Mesothelial cell of epicardium (in vitro differentiated cells): Measurements from ENCODE around the gene SSR4. TPM values are rescaled to one million over a fixed set of nuclear protein-coding genes. Genes with fewer than 3 reads are reported as not detected.
"Not testable (repeated sequence)": the region's sequence is repeated elsewhere in the genome, so short reads cannot be mapped to it uniquely, and the experiment has no call there.

Experiments used
- DNase-seq, 2 experiments: peaks; one replicate each; pipeline ENCODE4 v3.0.0; 2021; ENCODE audit warnings: low spot score in 2 of 2; ENCODE audit not compliant: unreplicated experiment in 2 of 2
- H3K27ac Mint-ChIP-seq: 2 replicates; pipeline ENCODE4 v1.8.0; 2021; ENCODE audit warnings: mixed read lengths
- H3K27me3 Mint-ChIP-seq: 2 replicates; pipeline ENCODE4 v1.8.0; 2021; ENCODE audit warnings: low read depth, mixed read lengths
- H3K36me3 Mint-ChIP-seq: 2 replicates; pipeline ENCODE4 v1.8.0; 2021; ENCODE audit warnings: mixed read lengths
- H3K4me1 Mint-ChIP-seq: 2 replicates; pipeline ENCODE4 v1.8.0; 2021; ENCODE audit warnings: mixed read lengths
- H3K4me3 Mint-ChIP-seq: 2 replicates; pipeline ENCODE4 v1.8.0; 2021; ENCODE audit warnings: mild to moderate bottlenecking, moderate library complexity, mixed read lengths
- H3K9me3 Mint-ChIP-seq: 2 replicates; pipeline ENCODE4 v1.8.0; 2021; ENCODE audit warnings: mixed read lengths
- CTCF ChIP-seq: fragments of 200-600 bp; sonication (generic); IDR thresholded peaks from one replicate; pipeline ENCODE4 v1.5.0; 2021; ENCODE audit warnings: antibody characterized with exemption; ENCODE audit not compliant: unreplicated experiment
- total RNA-seq: library from RNA; stranded (reverse); gene quantifications from 3 replicates; pipeline ENCODE4 v1.2.1, GENCODE V29; 2021

SSR4 gene
- total RNA-seq: 213 to 228 TPM (median 214 TPM) in 3 replicates

- peak within 1 kb of the TSS; percentile 89 for H3K4me3 Mint-ChIP-seq
- no peaks in the 10 kb centered on the region for H3K27me3 Mint-ChIP-seq
- TF ChIP-seq CTCF: no peak
- DNase-seq: peak; percentile 85 to 92
- H3K4me1 Mint-ChIP-seq: peaks cover 20% of the 10 kb centered on the region
- H3K9me3 Mint-ChIP-seq: peaks cover 8% of the 10 kb centered on the region
- H3K36me3 Mint-ChIP-seq: peaks cover 3% of the 10 kb centered on the region
- peak within 1 kb of the TSS; percentile 97 for H3K27ac Mint-ChIP-seq
These were observed at the start of gene SSR4, which contains the start of gene IDH3G for GRCh38 chrX:153794018-153794896. Gene SSR4 (plus strand): TSS chrX:153794668. CDS start chrX:153794688, 20 bp downstream. Gene IDH3G (minus strand): TSS chrX:153794375. CDS start chrX:153794326, 49 bp downstream.

GRCh38 chrX:153745067-153745433 lies 49.4 kb upstream of the SSR4 start:
- Mint-ChIP-seq H3K4me3 (peak overlapping the region; percentile 66), H3K9me3 (peaks cover 16% of the 10 kb centered on the region), H3K4me1 (peaks cover 12% of the 10 kb centered on the region)
- DNase-seq, H3K27ac Mint-ChIP-seq, H3K36me3 Mint-ChIP-seq, H3K27me3 Mint-ChIP-seq: not testable (repeated sequence)

GRCh38 chrX:153746359-153746758 lies 48.1 kb upstream of the SSR4 start:
- Mint-ChIP-seq H3K9me3 (peaks cover 19% of the 10 kb centered on the region), H3K4me3 (no peak overlapping the region), H3K4me1 (peaks cover 12% of the 10 kb centered on the region), H3K27ac (no peak overlapping the region), H3K36me3 (peaks cover 9% of the 10 kb centered on the region), H3K27me3 (no peaks in the 10 kb centered on the region)
- no peak for TF ChIP-seq CTCF
- no peak for DNase-seq

GRCh38 chrX:153746991-153747390 lies 47.5 kb upstream of the SSR4 start:
- not testable (repeated sequence) for H3K27me3 Mint-ChIP-seq, DNase-seq, H3K36me3 Mint-ChIP-seq, H3K27ac Mint-ChIP-seq, H3K4me3 Mint-ChIP-seq
- Mint-ChIP-seq H3K4me1 (peaks cover 12% of the 10 kb centered on the region), H3K9me3 (peaks cover 19% of the 10 kb centered on the region)

GRCh38 chrX:153749017-153749416 lies 45.5 kb upstream of the SSR4 start:
- DNase-seq, H3K4me3 Mint-ChIP-seq, H3K27ac Mint-ChIP-seq, H3K4me1 Mint-ChIP-seq, H3K27me3 Mint-ChIP-seq: not testable (repeated sequence)
- peaks cover 27% of the 10 kb centered on the region for H3K9me3 Mint-ChIP-seq
- H3K36me3 Mint-ChIP-seq: peaks cover 11% of the 10 kb centered on the region

- no peaks in the 10 kb centered on the region for H3K4me1 Mint-ChIP-seq
- peaks cover 11% of the 10 kb centered on the region for H3K36me3 Mint-ChIP-seq
- no peaks in the 10 kb centered on the region for H3K27me3 Mint-ChIP-seq
- peaks cover 27% of the 10 kb centered on the region for H3K9me3 Mint-ChIP-seq
- H3K4me3 Mint-ChIP-seq: no peak overlapping the region
- no peak for TF ChIP-seq CTCF
- H3K27ac Mint-ChIP-seq: no peak overlapping the region
- DNase-seq: no peak
These were observed 44.2 kb upstream of the SSR4 start for GRCh38 chrX:153750127-153750774.

- no peak overlapping the region for H3K27ac Mint-ChIP-seq
- TF ChIP-seq CTCF: no peak
- no peaks in the 10 kb centered on the region for H3K4me1 Mint-ChIP-seq
- H3K9me3 Mint-ChIP-seq: peaks cover 19% of the 10 kb centered on the region
- DNase-seq: no peak
- H3K27me3 Mint-ChIP-seq: no peaks in the 10 kb centered on the region
- H3K4me3 Mint-ChIP-seq: no peak overlapping the region
- H3K36me3 Mint-ChIP-seq: peaks cover 6% of the 10 kb centered on the region
These were observed 39.3 kb upstream of the SSR4 start for GRCh38 chrX:153755136-153755535.
